GM19467 (cell line): ENCODE measurements around the gene KRT7.
"Not testable (repeated sequence)": the region's sequence is repeated elsewhere in the genome, so short reads cannot be mapped to it uniquely, and the experiment has no call there.

Experiments used
- ATAC-seq: cut with Tn5 transposase; IDR thresholded peaks from one replicate; pipeline ENCODE4 v1.9.1; 2021; ENCODE audit warnings: mild to moderate bottlenecking, moderate library complexity; ENCODE audit not compliant: unreplicated experiment

Gene KRT7

DNA sequence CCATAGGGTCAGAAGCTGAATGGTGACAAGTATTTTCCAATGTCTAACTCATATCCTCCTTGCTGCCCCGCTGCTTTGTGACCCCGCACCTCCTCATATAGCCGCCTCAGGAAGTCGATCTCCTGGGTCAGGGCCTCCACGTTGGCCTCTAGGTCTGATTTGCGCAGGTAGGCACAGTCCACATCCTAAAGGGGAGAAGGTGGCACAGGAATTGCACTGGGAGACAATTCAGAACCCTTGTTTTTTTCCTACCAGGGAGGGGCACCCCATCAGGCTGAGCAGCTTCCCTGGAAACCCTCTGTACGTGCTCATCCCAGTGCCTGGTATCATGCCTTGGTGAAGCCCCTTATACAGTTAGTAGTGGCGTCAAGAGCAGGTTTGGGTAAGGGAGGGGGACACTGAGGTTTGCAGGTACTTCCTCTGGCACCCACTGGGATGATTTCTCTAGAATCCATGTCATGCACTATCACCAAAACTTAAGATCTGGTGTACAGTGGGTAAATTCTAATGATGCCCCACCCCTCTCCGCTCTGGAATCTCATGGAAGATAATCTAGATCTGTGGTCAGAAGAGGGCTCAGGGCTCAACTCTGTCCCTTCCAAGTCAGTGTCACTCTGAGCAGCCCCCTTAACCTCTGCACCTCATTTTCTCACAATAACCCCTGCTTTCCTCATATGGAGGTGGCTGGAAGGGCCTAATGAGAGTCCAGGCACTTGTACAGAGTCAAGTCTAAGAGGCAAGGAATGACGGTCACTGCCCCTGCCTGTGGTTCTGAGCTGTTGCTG lies 21.3 kb downstream of the KRT7 start:
- no peak for ATAC-seq

DNA sequence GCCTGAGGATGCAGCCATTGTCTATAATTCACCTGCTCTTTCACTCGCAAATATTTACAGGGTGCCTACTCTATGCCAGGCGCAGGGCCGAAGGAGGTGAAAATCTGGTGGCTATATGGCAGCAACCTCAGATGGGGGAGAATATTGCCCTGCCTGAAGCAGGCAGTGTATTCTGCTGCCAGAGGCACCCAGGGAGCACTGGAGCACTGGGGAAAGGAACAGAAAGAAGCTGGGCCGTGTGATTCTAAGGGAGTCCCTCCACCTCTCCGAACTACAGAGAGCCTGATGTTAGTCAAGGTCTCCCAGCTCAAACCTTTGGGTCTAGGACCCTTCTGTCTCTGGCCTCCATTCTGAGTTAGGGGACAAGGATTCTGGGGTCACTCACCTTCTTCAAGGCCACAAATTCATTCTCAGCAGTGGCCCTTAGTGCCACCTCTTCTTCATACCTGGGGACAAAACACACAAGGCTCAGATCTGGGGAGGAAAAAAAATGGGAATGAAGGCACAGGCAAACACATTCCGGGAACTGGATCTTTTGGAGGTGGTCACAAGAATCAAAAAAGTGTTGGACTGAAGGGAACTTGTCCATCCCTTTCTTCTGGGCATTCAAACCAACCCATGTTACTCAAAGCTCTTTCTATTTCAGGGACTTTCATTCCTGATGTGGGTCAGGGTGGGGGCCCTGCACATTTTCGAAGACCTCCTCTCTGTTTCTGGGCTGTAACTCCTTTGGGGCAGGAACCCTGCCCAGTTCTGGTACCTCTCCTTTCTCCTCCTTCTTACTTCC lies 22.1 kb downstream of the KRT7 start:
- no peak for ATAC-seq

DNA sequence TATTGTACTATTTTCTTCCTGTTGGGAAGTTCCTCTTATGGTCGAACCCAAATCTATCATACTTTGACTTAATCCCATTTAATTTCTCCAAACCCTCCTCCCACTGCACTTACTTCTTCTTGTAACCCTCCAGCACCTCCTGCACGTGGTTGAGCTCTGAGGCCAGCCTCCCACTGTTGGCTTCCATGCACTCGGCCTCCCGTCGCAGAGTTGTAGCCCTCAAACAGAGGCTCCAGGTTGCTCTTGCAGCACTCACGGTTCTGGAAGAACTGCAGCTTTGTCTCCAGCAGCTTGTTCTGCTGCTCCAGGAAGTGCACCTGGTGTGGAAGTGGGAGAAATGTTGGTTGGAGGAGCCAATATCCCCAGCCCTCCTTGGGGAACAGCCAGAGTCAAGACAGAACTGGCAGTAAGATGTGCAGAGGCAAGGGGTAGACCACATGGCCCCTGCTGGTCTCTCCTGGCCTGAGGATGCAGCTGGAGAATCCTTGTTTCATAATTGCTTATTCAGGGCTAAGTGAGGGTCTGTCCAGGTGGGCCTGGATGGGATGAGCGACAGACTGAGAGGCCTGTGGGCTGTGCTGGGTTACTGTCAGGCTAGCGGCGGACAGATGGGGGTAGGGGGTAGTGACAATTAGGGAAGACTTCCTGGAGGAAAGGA lies 23.0 kb downstream of the KRT7 start:
- no peak for ATAC-seq

DNA sequence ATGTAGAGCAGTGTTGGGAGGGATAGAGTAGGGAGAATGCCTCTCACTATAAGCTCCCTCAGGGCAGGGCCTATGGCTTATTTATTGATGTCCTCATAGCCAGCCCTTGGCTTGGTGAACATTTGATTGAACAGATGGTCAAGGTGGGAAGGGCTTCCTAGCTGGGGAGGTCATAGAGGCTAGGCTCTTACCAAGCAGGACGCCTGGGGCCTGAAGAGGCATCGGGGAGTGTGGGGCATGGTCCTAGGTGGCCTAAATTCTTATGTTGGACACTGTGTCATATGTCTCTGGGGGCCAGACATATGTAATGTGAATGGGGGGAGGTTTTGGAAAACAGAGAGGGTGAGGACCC lies 23.5 kb downstream of the KRT7 start:
- no peak for ATAC-seq

DNA sequence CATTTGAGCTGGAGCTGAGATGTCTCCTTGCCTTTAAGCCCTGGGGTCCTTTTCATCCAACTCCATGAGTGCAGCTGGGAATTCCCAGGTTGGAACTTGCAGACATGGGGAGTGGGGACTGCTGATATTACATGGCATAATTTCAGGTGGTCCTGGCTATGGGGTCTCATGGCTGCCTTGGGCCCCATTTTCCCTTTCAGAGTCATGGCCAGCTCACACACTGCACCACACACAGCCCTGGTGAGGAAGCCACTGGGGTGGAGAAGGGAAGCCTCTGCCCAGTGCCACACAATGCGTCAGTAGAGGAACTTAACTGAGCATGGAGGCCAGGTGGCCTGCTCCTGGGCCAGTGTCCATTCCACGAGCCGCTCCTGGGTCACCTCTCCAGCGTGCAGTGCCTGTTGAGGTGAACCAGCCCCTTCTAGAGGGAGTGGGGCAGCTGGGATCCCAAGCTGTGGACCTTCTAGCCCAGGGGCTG lies 24.1 kb downstream of the KRT7 start:
- no peak for ATAC-seq

DNA sequence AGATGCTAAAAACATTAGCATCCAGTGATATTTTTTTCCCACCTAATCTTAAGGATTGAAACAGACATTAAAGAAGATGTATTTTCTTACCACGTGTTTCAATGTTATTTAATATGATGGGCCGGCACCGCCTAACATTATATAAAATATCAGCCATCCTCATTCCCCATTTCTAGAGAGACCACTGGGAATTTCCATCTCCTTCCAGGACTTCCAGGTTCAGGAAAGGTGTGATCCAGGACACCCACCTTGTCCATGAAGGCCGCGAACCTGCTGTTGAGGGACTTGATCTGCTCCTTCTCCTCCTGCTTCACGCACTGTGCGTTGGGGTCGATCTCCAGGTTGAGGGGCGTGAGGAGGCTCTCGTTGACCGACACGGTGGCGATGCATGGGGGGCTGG lies 24.9 kb downstream of the KRT7 start:
- not testable (repeated sequence) for ATAC-seq

DNA sequence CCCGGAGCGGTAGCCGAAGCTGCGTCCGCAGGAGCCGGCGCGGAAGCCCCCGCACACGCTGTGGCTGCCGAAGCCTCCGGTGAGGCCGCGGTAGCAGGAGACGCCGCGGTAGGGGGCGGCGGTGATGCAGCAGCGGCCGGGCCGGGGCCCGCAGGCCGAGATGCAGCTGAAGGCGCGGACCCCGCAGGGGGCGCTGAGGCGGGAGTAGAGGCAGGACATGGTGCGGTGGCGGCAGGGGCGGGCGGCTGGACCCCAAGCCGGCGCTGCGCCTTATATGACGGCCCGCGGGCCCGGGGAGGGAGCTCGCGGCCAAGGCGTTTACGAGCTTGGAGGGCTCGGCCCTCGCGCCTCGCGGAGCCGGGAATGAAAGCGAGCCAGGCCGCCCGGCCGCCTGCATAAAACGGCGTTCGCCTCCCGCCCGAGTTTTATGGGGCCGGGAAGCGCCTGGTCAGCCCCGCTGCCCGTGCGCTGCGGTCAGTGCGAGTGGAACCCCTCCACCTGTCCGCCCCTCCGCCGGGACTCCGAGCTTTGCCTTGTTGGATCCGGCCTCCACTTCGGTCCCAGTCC lies 25.4 kb downstream of the KRT7 start:
- ATAC-seq, result no peak

DNA sequence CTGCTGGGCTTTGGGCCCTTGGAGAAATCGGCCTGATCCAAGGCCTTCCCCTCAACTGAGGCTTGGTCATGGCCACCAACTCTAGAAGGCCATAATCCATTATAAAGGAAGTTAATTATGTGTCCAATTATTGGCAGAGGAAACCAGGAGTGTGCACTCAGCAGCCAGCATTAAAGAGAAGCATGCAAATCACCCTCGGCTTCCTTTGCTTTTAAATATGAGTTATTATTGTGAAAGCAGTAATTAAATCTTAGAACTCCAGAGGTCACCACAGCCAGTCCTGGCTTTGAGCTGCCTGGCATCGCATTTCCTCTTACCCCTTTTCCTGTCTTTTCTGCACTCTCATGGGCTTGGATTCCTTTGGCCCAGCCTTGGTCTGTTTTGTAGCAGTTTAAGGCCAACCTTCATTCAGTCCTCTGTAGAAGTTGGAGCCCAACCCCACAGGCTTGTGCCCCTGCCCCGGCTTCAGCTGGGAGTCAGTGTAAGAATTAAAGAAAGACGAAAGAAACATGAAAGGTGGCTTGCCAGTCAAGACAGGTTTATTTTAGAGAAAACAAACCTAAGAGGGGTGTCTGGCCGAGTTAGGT lies 26.7 kb downstream of the KRT7 start:
- ATAC-seq, result no peak

DNA sequence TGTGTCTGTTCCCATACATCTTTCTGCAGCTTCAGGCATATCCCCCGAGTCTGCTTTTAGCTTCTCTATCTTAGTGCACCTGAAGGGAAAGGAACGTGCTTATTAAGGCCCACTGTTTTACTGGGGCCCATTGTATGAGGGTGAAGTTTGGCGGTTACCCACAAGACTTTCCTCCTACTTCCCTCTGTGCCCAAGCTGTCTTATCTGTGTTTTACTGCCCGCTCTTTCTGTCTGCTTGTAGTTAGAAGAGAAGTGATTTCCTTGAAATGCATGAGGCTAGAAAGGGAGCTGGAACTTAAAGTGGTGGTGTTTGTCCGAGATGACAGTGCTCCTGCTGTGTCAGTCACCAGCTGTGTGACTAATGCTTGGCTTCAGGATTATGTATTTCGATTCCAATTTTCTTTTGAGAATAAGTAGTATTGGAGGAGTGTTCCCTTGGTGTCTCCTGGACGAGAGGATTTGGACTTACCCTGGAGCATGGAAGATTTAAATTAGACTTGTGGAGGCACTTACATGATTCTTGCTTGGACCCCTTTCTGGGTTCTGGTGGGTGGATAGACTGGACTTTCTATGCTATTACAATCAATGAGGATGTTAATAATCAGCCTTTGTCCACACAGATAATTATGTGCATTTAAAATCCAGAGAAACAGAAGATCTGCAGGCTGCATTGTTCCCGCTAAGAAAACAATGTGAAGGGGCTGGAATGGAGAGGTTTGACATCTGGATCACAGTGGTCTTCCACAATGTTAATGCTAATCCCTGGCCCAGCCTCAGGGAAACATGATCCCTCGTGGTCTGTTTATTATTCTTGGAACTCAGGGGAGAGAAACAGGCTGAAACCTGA lies 27.5 kb downstream of the KRT7 start:
- no peak for ATAC-seq

DNA sequence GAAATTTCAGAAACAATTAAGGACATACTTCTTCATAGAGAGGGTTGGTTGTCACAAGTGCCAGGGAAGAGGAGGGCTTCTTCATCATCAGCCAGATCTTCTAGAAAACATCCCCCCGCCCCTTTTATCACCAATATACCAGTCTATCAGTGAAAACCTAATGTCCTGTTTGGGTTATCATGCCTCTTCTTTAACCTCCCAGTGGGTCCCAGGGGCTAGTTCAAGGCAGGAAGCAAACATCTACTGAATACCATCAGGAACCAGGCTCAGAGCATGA lies 28.1 kb downstream of the KRT7 start:
- no peak for ATAC-seq

DNA sequence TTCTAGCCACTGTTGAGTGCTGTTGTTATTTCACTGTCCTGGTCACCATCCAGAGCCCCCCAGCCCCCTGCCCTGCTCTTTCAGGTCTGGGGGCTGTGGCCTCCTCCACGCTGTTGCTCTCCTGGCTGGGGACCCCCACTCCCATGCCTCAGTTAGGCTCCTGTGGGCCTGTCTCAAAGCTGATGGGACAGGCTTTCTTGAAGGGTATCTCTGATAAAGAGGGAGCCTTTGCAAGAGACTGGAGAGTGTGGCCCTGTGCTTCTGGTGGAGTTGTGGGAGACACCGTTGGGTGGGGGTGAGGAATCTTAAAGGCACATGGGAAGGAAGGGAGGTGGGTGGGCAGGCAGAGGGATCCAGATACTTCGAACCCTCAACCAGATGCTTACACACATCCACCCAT lies 29.2 kb downstream of the KRT7 start:
- ATAC-seq, result no peak

DNA sequence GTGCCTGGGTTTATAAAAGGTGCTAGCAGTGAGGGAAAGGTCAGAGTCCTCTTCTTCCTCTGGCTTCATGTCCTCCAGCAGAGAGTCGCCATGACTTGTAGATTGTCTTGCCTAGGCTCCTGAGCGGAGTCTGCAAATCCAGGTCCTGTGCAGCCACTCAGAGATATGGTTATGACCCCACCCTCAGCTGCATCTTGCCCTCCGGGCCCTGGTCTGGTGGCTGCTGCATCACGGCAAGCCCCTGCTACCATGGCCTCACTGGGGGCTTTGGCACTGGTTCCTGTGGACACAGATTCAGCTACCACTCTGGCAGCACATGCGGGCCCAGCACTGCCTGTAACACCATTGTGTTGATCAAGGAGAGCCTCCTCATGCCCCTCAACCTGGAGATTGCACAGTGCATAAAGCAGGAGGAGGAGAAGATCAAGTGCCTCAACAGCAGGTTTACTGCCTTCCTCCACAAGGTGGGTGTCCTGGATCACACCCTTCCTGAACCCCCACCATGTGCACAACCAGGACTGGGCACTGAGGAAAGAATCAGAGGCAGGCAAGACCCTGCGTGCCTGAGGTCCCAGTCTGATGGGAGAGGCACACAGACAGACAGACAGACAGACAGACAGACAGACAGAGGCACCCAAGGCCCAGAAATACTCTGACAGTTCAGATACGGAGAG lies 30.9 kb downstream of the KRT7 start:
- no peak for ATAC-seq

DNA sequence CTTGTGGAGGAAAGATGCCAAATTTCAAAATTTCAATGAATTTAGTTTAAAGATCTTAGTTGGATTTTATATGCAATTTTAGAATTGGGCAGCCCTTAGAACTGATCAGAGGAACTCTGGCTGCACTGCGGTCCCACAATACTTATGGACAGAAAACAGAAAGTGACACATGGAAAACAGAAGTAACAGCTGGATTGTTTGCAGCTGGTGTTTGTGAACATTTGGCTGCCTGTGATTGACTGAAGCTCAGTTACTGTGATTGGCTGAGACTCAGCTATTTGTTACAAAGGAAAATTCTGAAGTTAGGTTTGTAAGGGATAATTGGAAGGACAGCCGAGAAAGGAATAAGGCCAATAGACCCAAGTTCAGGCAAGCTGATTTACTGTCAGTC lies 31.4 kb downstream of the KRT7 start:
- no peak for ATAC-seq

DNA sequence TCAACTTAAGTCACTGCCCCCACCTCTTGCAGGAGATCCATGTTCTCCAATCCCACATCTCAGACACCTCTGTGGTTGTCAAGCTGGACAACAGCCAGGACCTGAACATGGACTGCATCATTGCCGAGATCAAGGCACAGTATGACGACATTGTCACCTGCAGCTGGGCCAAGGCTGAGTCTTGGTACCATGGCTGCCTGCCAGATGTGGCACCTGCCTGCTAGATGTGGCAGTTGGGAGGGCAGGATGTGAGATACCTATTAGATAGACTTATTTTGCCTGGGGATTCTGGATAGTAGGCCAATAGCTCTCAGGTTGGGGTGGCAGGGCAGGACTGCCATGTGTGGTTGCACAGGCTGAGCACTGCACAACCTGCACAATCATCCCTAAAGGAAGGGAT lies 33.5 kb downstream of the KRT7 start:
- no peak for ATAC-seq

DNA sequence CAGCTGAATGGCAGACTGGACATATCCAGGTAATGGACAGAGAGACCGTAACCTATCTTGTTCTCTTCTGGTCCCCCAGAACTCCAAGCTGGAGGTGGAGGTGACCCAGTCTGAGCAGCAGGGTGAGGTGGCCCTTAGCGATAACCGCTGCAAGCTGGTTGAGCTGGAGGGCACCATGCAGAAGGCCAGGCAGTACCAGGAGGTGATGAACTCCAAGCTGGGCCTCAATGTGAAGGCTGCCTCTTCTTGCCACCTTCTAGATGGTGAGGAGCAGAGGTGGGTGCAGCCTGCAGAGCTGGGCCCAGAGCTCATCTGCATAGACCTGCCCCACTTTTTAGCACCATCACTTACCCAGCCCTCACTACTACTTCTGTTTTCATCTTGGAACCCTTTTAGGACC lies 34.2 kb downstream of the KRT7 start:
- ATAC-seq, result no peak

DNA sequence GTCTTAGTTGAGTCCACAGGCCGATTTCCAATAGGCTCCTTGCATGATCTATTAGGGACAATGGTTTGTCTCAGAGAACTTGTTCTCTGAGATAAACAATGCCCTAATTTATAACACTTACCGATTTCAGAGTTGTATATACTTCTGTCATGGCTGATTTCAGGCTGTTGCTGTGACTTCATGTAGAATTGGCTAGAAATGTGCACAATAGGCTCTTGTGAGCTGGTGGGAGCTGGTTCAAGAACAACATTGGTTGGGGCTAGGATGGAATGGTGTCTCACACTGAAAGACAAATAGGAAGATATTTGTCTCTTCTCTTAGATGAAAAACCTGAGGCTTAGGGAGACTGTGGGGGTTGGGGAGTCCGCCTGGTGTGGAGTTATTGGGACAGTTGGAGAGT lies 34.7 kb downstream of the KRT7 start:
- ATAC-seq, result no peak

DNA sequence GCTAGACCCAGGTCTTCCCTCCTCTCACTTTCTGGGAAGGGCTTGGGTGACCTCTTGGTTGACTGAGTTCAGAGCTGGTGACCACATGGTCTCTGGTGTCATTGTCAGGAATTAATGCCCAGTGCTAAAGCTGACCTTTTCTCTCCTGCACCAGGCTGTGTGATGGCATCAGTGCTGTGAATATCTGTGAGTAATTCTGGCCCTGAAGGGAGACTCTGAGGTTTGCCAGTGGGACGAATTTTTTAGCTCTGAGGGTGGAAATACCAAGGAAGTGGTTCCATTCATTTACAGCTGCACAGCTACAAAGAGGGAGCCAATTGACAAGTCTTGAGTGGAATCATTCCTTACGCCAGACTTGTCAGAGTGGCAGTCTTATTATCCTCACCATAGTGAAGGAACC lies 35.2 kb downstream of the KRT7 start:
- no peak for ATAC-seq

DNA sequence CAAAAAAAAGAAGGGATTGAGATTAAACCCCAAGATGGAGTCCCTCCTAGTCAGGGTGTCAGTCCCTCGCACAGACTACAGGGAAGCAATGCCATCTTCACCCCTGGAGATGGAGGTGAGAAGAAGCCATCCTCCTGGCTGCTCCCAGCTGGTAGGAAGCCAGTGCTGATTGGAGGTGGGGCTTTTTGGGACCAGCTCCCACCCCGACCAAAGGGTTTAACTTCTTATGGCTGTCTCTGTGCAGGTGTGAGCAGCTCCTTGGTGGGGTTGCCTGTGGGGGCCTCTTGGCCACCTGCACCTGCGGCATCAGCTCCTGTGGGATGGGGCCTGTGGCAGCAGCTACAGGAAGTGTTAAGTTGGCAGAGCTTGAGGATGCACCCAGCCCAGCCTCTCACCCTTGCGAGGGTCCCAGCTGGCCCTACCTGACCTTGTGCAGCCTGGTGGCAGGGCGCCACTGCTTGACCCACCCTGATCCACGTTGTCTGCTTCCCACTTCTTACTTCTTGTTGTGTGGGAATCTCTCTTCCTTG lies 37.6 kb downstream of the KRT7 start:
- no peak for ATAC-seq

DNA sequence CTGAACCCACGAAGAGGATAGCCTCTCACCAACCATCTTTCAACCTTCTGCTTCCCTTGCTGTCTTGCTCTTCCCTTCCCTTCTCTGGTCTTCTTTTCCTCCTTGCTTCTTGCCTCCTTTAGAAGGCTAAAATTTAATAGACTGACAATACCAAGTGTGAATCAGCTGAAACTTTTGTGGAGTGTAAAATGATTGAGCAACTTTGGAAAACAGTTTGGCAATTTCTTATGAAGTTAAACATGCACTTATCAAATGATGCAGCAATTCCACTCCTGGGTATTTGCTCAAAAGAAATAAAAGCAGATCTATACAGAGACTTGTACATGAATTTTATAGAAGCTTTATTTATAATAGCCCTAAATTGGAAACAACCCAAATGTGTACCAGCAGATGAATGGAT lies 38.1 kb downstream of the KRT7 start:
- no peak for ATAC-seq
